SK-N-SH (cell line): ENCODE data around the gene RAB40A. TPM values are rescaled to one million over a fixed set of nuclear protein-coding genes. Genes with fewer than 3 reads are reported as not detected.

Experiments used
- CTCF ChIA-PET: fragments of 300-600, 350-600 bp; formaldehyde crosslinking; extraction: SDS; loops from one replicate; lab custom pipeline; 2021; lab: Yijun Ruan, JAX
- POLR2A ChIA-PET: fragments of 350-600 bp; sonication (Branson Sonifier 250); formaldehyde crosslinking; extraction: SDS; loops from one replicate; lab custom pipeline; 2020; ENCODE audit warnings: antibody characterized with exemption, inconsistent platforms; lab: Yijun Ruan, JAX
- DNase-seq: peaks from one replicate; pipeline ENCODE4 v3.0.0; 2012
- H2AFZ ChIP-seq: fragments of 200-600 bp; sonication (generic); 2 replicates; pipeline ENCODE4 v1.8.1; 2016; ENCODE audit warnings: antibody characterized with exemption, mild to moderate bottlenecking, low read depth
- H3F3A ChIP-seq: fragments of 200-600 bp; sonication (generic); replicated peaks from 2 replicates; pipeline ENCODE3; 2016; ENCODE audit warnings: antibody characterized with exemption, mild to moderate bottlenecking; ENCODE audit not compliant: insufficient read depth
- H3K27ac ChIP-seq, 2 experiments: fragments of 200-500 bp in 1 of 2; fragments of 200-600 bp in 1 of 2; sonication (Bioruptor generic) in 1 of 2; sonication (generic), shearing (Covaris generic) in 1 of 2; 2 replicates each; pipeline versions ENCODE4 v1.5.1 to v1.6.1; 2014 to 2016; ENCODE audit warnings: low read depth in 2 of 2, inconsistent platforms in 1 of 2, low read length in 1 of 2, mild to moderate bottlenecking in 1 of 2, mixed read lengths in 1 of 2
- H3K27me3 ChIP-seq: fragments of 200-600 bp; sonication (generic), shearing (Covaris generic); 2 replicates; pipeline ENCODE4 v1.6.1; 2016; ENCODE audit warnings: mixed run types; ENCODE audit not compliant: insufficient read depth
- H3K36me3 ChIP-seq, 2 experiments: fragments of 200-500 bp in 1 of 2; fragments of 200-600 bp in 1 of 2; sonication (Bioruptor generic) in 1 of 2; sonication (generic) in 1 of 2; replicated peaks in 1 of 2; 2 replicates each; pipeline versions ENCODE3 to v1.5.1; 2014 to 2016; ENCODE audit warnings: low read length in 1 of 2, mild to moderate bottlenecking in 1 of 2; ENCODE audit not compliant: insufficient read depth in 2 of 2, control insufficient read depth in 1 of 2
- H3K4me1 ChIP-seq, 2 experiments: fragments of 200-500 bp in 1 of 2; fragments of 200-600 bp in 1 of 2; sonication (Bioruptor generic) in 1 of 2; sonication (generic), shearing (Covaris generic) in 1 of 2; 2 replicates each; pipeline versions ENCODE4 v1.5.1 to v1.6.1; 2014 to 2016; ENCODE audit warnings: low read depth in 1 of 2, low read length in 1 of 2, mixed run types in 1 of 2; ENCODE audit not compliant: insufficient read depth in 2 of 2, control insufficient read depth in 1 of 2
- H3K4me2 ChIP-seq: fragments of 200-600 bp; sonication (generic), shearing (Covaris generic); 2 replicates; pipeline ENCODE4 v1.6.1; 2017; ENCODE audit warnings: mixed run types
- H3K4me3 ChIP-seq, 2 experiments: fragments of 200-500 bp in 1 of 2; fragments of 200-600 bp in 1 of 2; sonication (Bioruptor generic) in 1 of 2; sonication (generic), shearing (Covaris generic) in 1 of 2; 2 replicates each; pipeline versions ENCODE4 v1.5.1 to v1.8.1; 2014 to 2016; ENCODE audit warnings: low read depth in 2 of 2, inconsistent platforms in 1 of 2, low read length in 1 of 2, mild to moderate bottlenecking in 1 of 2, mixed read lengths in 1 of 2, moderate library complexity in 1 of 2
- H3K79me2 ChIP-seq: fragments of 200-600 bp; sonication (generic); 2 replicates; pipeline ENCODE4 v1.8.1; 2017; ENCODE audit warnings: mild to moderate bottlenecking; ENCODE audit not compliant: insufficient read depth
- H3K9ac ChIP-seq: fragments of 200-600 bp; sonication (generic); 2 replicates; pipeline ENCODE4 v1.6.1; 2017; ENCODE audit warnings: mixed run types
- H3K9me2 ChIP-seq: fragments of 200-600 bp; sonication (generic); 2 replicates; pipeline ENCODE4 v1.6.1; 2017; ENCODE audit warnings: mixed run types
- H3K9me3 ChIP-seq: fragments of 200-600 bp; sonication (generic); 2 replicates; pipeline ENCODE4 v1.6.1; 2017; ENCODE audit warnings: mixed run types, mild to moderate bottlenecking, moderate library complexity
- H4K20me1 ChIP-seq: fragments of 200-600 bp; sonication (generic); 2 replicates; pipeline ENCODE4 v1.6.1; 2017; ENCODE audit warnings: mild to moderate bottlenecking, mixed run types; ENCODE audit not compliant: insufficient read depth
- CHD2 ChIP-seq: fragments of 150-350 bp; IDR thresholded peaks from 2 replicates; pipeline ENCODE4 v1.6.1; 2018; ENCODE audit warnings: low read length; ENCODE audit not compliant: partially characterized antibody
- CTCF ChIP-seq: fragments of 200-600 bp; sonication (generic); IDR thresholded peaks from 2 replicates; pipeline ENCODE4 v1.6.1; 2017; ENCODE audit warnings: antibody characterized with exemption, mild to moderate bottlenecking, moderate library complexity
- ELF1 ChIP-seq: IDR thresholded peaks from 2 replicates; pipeline ENCODE4 v1.4.0; 2012
- EP300 ChIP-seq, 2 experiments: IDR thresholded peaks; 2 replicates each; pipeline versions ENCODE4 v1.4.0 to v1.6.1; 2012; ENCODE audit warnings: borderline replicate concordance in 1 of 2, low read depth in 1 of 2, low read length in 1 of 2
- EZH2phosphoT487 ChIP-seq: fragments of 200-600 bp; sonication (generic); IDR thresholded peaks from 2 replicates; pipeline ENCODE4 v1.6.1; 2017; ENCODE audit warnings: low read depth, mixed run types, mild to moderate bottlenecking, antibody characterized with exemption, moderate library complexity, borderline replicate concordance
- FOSL2 ChIP-seq: IDR thresholded peaks from 2 replicates; pipeline ENCODE4 v1.4.0; 2012; ENCODE audit warnings: low read depth, mild to moderate bottlenecking, moderate library complexity, borderline replicate concordance
- MAX ChIP-seq: IDR thresholded peaks from 2 replicates; pipeline ENCODE4 v1.4.0; 2012; ENCODE audit warnings: low read depth
- MXI1 ChIP-seq: IDR thresholded peaks from 2 replicates; pipeline ENCODE4 v1.6.1; 2012; ENCODE audit warnings: mild to moderate bottlenecking, low read depth, low read length, improper control_type of control experiment
- NFIC ChIP-seq: IDR thresholded peaks from 2 replicates; pipeline ENCODE4 v1.4.0; 2012; ENCODE audit warnings: borderline replicate concordance
- POLR2AphosphoS5 ChIP-seq: IDR thresholded peaks from 2 replicates; pipeline ENCODE4 v1.6.1; 2012; ENCODE audit warnings: low read depth, low read length
- RCOR1 ChIP-seq: fragments of 150-350 bp; IDR thresholded peaks from 2 replicates; pipeline ENCODE4 v1.6.1; 2017; ENCODE audit warnings: antibody characterized with exemption, low read length
- REST ChIP-seq: IDR thresholded peaks from 2 replicates; pipeline ENCODE4 v1.6.1; 2012; ENCODE audit warnings: mild to moderate bottlenecking, low read depth, low read length, moderate library complexity
- RXRA ChIP-seq: IDR thresholded peaks from 2 replicates; pipeline ENCODE4 v1.4.0; 2012; ENCODE audit warnings: low read depth, mild to moderate bottlenecking, borderline replicate concordance
- USF2 ChIP-seq: fragments of 150-350 bp; IDR thresholded peaks from 2 replicates; pipeline ENCODE4 v1.6.1; 2017; ENCODE audit warnings: antibody characterized with exemption, low read length, low read depth, borderline replicate concordance
- YY1 ChIP-seq: IDR thresholded peaks from 2 replicates; pipeline ENCODE4 v1.4.0; 2012; ENCODE audit warnings: low read depth, mild to moderate bottlenecking
- ZBTB33 ChIP-seq: IDR thresholded peaks from 2 replicates; pipeline ENCODE4 v1.4.0; 2012; ENCODE audit warnings: low read depth, borderline replicate concordance
- WGBS: methylation state at CpG from one replicate; pipeline ENCODE4 v1.1.6; 2017; ENCODE audit warnings: low lambda C conversion rate; 5-methylcytosine and 5-hydroxymethylcytosine counted together
- polyA plus RNA-seq, 3 experiments: library from polyadenylated mRNA; depleted of rRNA; stranded (reverse); fragments of >200 nt; gene quantifications; 2 replicates each; pipeline ENCODE4 v1.2.3, GENCODE V29; 2012

RAB40A gene
- polyA plus RNA-seq, 1 of the 3 experiments (the other 2 are of a cell fraction), result 0.30 TPM

- TF ChIP-seq RXRA, result no peak
- peak; percentile 24 for TF ChIP-seq CHD2
- TF ChIP-seq USF2, result no peak
- no peak for TF ChIP-seq REST
Measured at GRCh38 chrX:103554687-103555424, 35.6 kb upstream of the RAB40A start (continued).

GRCh38 chrX:103552236-103552635, 32.9 kb upstream of the RAB40A start:
- Histone ChIP-seq H3K4me3 (no peak overlapping the region), H3K4me1 (peaks cover 0 to 3% of the 10 kb centered on the region in 2 experiments; a peak in 1 of 4 replicates), H3K27ac (no peak overlapping the region), H3K4me2 (no peak overlapping the region), H3K9me3 (no peaks in the 10 kb centered on the region), H3K9me2 (no peaks in the 10 kb centered on the region), H3K79me2 (no peaks in the 10 kb centered on the region), H3K36me3 (no peaks in the 10 kb centered on the region), H2AFZ (no peak overlapping the region), H3K9ac (no peak overlapping the region), H3K27me3 (no peaks in the 10 kb centered on the region), H3F3A (peaks cover 6% of the 10 kb centered on the region), H4K20me1 (no peaks in the 10 kb centered on the region)
- no peak for DNase-seq
- ChIA-PET POLR2A (no interaction called here), CTCF (no interaction called here)
- WGBS, result 90% methylated on average over 1 of the region's 1 CpG
- TF ChIP-seq NFIC (no peak), YY1 (no peak), POLR2AphosphoS5 (no peak), REST (no peak), CTCF (no peak), ELF1 (no peak), EZH2phosphoT487 (no peak), ZBTB33 (no peak), RCOR1 (no peak), FOSL2 (no peak), MXI1 (no peak), MAX (no peak), EP300 (IDR thresholded peaks at IDR 0.05; ENCODE audit: borderline replicate concordance in 1 of 2, low read depth in 1 of 2, low read length in 1 of 2) (no peak)
